Body of pancreas (tissue), 4 donors: ENCODE data around the gene NRL.

Source experiments
- POLR2A ChIP-seq, 3 donors: fragments of 450-650 bp; IDR thresholded peaks; one replicate each; pipeline ENCODE4 v1.6.1; 2016; ENCODE audit warnings: antibody characterized with exemption in 3 of 3, mild to moderate bottlenecking in 2 of 3
- TF ChIP-seq, protein P1 (sequence below), 7 experiments: fragments of 450-650 bp in 4 of 7; fragments of 200-600 bp in 3 of 7; sonication (generic) in 3 of 7; IDR thresholded peaks; one replicate each; pipeline ENCODE4 v1.5.1; 2016 to 2019; ENCODE audit warnings: antibody characterized with exemption in 7 of 7

DNA sequence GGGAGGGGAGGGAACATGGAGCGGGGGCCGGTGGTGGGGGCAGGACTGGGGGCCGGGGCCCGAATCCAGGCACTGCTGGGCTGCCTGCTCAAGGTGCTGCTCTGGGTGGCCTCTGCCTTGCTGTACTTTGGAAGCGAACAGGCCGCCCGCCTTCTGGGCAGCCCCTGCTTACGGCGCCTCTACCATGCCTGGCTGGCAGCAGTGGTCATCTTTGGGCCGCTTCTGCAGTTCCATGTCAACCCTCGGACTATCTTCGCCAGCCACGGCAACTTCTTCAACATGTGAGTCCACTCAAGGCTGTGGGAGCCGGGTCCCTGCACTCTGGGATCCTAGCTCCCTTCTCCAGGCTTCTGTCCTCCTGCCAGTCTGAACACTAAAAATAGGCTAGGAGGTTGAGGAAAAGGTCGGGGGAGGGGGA lies 16.8 kb upstream of the NRL start:
- TF ChIP-seq, protein P1, sequence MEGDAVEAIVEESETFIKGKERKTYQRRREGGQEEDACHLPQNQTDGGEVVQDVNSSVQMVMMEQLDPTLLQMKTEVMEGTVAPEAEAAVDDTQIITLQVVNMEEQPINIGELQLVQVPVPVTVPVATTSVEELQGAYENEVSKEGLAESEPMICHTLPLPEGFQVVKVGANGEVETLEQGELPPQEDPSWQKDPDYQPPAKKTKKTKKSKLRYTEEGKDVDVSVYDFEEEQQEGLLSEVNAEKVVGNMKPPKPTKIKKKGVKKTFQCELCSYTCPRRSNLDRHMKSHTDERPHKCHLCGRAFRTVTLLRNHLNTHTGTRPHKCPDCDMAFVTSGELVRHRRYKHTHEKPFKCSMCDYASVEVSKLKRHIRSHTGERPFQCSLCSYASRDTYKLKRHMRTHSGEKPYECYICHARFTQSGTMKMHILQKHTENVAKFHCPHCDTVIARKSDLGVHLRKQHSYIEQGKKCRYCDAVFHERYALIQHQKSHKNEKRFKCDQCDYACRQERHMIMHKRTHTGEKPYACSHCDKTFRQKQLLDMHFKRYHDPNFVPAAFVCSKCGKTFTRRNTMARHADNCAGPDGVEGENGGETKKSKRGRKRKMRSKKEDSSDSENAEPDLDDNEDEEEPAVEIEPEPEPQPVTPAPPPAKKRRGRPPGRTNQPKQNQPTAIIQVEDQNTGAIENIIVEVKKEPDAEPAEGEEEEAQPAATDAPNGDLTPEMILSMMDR (IDR thresholded peaks at IDR 0.05), result no peak
- TF ChIP-seq POLR2A (IDR thresholded peaks at IDR 0.05), result no peak
